ENCODE data around the gene RBMY1B.
"Not testable (repeated sequence)": the region's sequence is repeated elsewhere in the genome, so short reads cannot be mapped to it uniquely, and the experiment has no call there.

RBMY1B gene

GRCh38 chrY:21511038-21511437 lies at the start of gene RBMY1B:
RBMY1B (plus strand) TSS chrY:21511338; CDS start chrY:21513351, 2,013 bp downstream.
- not testable (repeated sequence) for H3K36me3 ChIP-seq (ENCODE audit: insufficient read depth, low read length); H3K4me2 ChIP-seq (ENCODE audit: low read depth, low read length, poor library complexity, severe bottlenecking); H3K27me3 ChIP-seq (ENCODE audit: insufficient read depth, low read length, poor library complexity, severe bottlenecking); H3K9me2 ChIP-seq (replicated peaks; ENCODE audit: low read depth, low read length); H3K9ac ChIP-seq (ENCODE audit: low read depth, low read length, poor library complexity, severe bottlenecking); H3F3A ChIP-seq (ENCODE audit: low read depth); H4K20me1 ChIP-seq (ENCODE audit: insufficient read depth, low read length, poor library complexity, severe bottlenecking); H3K79me2 ChIP-seq (ENCODE audit: insufficient read depth, low read length); H3K4me3 ChIP-seq (ENCODE audit: low read length, poor library complexity, severe bottlenecking); H2AFZ ChIP-seq (ENCODE audit: low read length); H3K9me3 ChIP-seq (ENCODE audit: insufficient read depth, low read depth, low read length); H3K4me1 ChIP-seq (ENCODE audit: insufficient read depth, low read length, poor library complexity, severe bottlenecking)

GRCh38 chrY:21462915-21463314 lies 48.2 kb upstream of the RBMY1B start:
- not testable (repeated sequence) for H3F3A ChIP-seq (ENCODE audit: low read depth); H3K79me2 ChIP-seq (ENCODE audit: insufficient read depth, low read length); H3K9me3 ChIP-seq (ENCODE audit: insufficient read depth, low read depth, low read length); H3K4me2 ChIP-seq (ENCODE audit: low read depth, low read length, poor library complexity, severe bottlenecking); H2AFZ ChIP-seq (ENCODE audit: low read length); H4K20me1 ChIP-seq (ENCODE audit: insufficient read depth, low read length, poor library complexity, severe bottlenecking); H3K4me1 ChIP-seq (ENCODE audit: insufficient read depth, low read length, poor library complexity, severe bottlenecking); H3K9me2 ChIP-seq (replicated peaks; ENCODE audit: low read depth, low read length); H3K9ac ChIP-seq (ENCODE audit: low read depth, low read length, poor library complexity, severe bottlenecking); H3K36me3 ChIP-seq (ENCODE audit: insufficient read depth, low read length); H3K4me3 ChIP-seq (ENCODE audit: low read length, poor library complexity, severe bottlenecking); H3K27me3 ChIP-seq (ENCODE audit: insufficient read depth, low read length, poor library complexity, severe bottlenecking)

- Histone ChIP-seq H2AFZ (ENCODE audit: low read length) (no peak overlapping the region), H3K4me2 (ENCODE audit: low read depth, low read length, poor library complexity, severe bottlenecking) (no peak overlapping the region), H3K4me3 (ENCODE audit: low read length, poor library complexity, severe bottlenecking) (no peak overlapping the region), H3K36me3 (ENCODE audit: insufficient read depth, low read length) (no peaks in the 10 kb centered on the region), H3K9me2 (replicated peaks; ENCODE audit: low read depth, low read length) (no peaks in the 10 kb centered on the region), H3K4me1 (ENCODE audit: insufficient read depth, low read length, poor library complexity, severe bottlenecking) (no peaks in the 10 kb centered on the region), H3K27me3 (ENCODE audit: insufficient read depth, low read length, poor library complexity, severe bottlenecking) (no peaks in the 10 kb centered on the region), H3K9ac (ENCODE audit: low read depth, low read length, poor library complexity, severe bottlenecking) (no peak overlapping the region), H4K20me1 (ENCODE audit: insufficient read depth, low read length, poor library complexity, severe bottlenecking) (no peaks in the 10 kb centered on the region), H3K79me2 (ENCODE audit: insufficient read depth, low read length) (no peaks in the 10 kb centered on the region), H3K9me3 (ENCODE audit: insufficient read depth, low read depth, low read length) (no peaks in the 10 kb centered on the region), H3F3A (ENCODE audit: low read depth) (no peaks in the 10 kb centered on the region)
- no peak for TF ChIP-seq CTCF (conservative IDR thresholded peaks at IDR 0.05; ENCODE audit: low read length)
- no peak for TF ChIP-seq EZH2phosphoT487 (IDR thresholded peaks at IDR 0.05; ENCODE audit: borderline replicate concordance)
Measured at GRCh38 chrY:21482967-21483366, 28.2 kb upstream of the RBMY1B start.

GRCh38 chrY:21534579-21534978 lies 23.4 kb downstream of the RBMY1B start, which contains the start of gene RBMY1A1:
RBMY1A1 (plus strand) TSS chrY:21534879; CDS start chrY:21536892, 2,013 bp downstream.
- not testable (repeated sequence) for H3K4me3 ChIP-seq (ENCODE audit: low read length, poor library complexity, severe bottlenecking); H3K4me1 ChIP-seq (ENCODE audit: insufficient read depth, low read length, poor library complexity, severe bottlenecking); H2AFZ ChIP-seq (ENCODE audit: low read length); H3K9me2 ChIP-seq (replicated peaks; ENCODE audit: low read depth, low read length); H3K9me3 ChIP-seq (ENCODE audit: insufficient read depth, low read depth, low read length); H3F3A ChIP-seq (ENCODE audit: low read depth); H3K9ac ChIP-seq (ENCODE audit: low read depth, low read length, poor library complexity, severe bottlenecking); H4K20me1 ChIP-seq (ENCODE audit: insufficient read depth, low read length, poor library complexity, severe bottlenecking); H3K4me2 ChIP-seq (ENCODE audit: low read depth, low read length, poor library complexity, severe bottlenecking); H3K27me3 ChIP-seq (ENCODE audit: insufficient read depth, low read length, poor library complexity, severe bottlenecking); H3K79me2 ChIP-seq (ENCODE audit: insufficient read depth, low read length); H3K36me3 ChIP-seq (ENCODE audit: insufficient read depth, low read length)

GRCh38 chrY:21559316-21559984 lies 48.3 kb downstream of the RBMY1B start:
- not testable (repeated sequence) for H3K9me2 ChIP-seq (replicated peaks; ENCODE audit: low read depth, low read length); H3K9me3 ChIP-seq (ENCODE audit: insufficient read depth, low read depth, low read length); H3F3A ChIP-seq (ENCODE audit: low read depth); H3K36me3 ChIP-seq (ENCODE audit: insufficient read depth, low read length); H3K79me2 ChIP-seq (ENCODE audit: insufficient read depth, low read length); H3K4me1 ChIP-seq (ENCODE audit: insufficient read depth, low read length, poor library complexity, severe bottlenecking); H3K4me3 ChIP-seq (ENCODE audit: low read length, poor library complexity, severe bottlenecking); H3K27me3 ChIP-seq (ENCODE audit: insufficient read depth, low read length, poor library complexity, severe bottlenecking); H2AFZ ChIP-seq (ENCODE audit: low read length); H3K9ac ChIP-seq (ENCODE audit: low read depth, low read length, poor library complexity, severe bottlenecking); H3K4me2 ChIP-seq (ENCODE audit: low read depth, low read length, poor library complexity, severe bottlenecking); H4K20me1 ChIP-seq (ENCODE audit: insufficient read depth, low read length, poor library complexity, severe bottlenecking)
